Measurements from ENCODE around the gene COMMD3.

Gene COMMD3

GRCh38 chr10:22368981-22369380 lies 52.8 kb downstream of the COMMD3 start:
- no peak for DNase-seq

GRCh38 chr10:22369434-22370072 lies 53.4 kb downstream of the COMMD3 start:
- no peak for DNase-seq
